ENCODE results near the gene CCDC116. TPM values are rescaled to one million over a fixed set of nuclear protein-coding genes. Genes with fewer than 3 reads are reported as not detected.
"Not testable (repeated sequence)": the region's sequence is repeated elsewhere in the genome, so short reads cannot be mapped to it uniquely, and the experiment has no call there.

CCDC116 gene
- total RNA-seq, 1 donor from 2014 or later: 1.0 TPM

GRCh38 chr22:21611210-21611977, 21.2 kb upstream of the CCDC116 start:
- no peak for TF ChIP-seq CTCF (IDR thresholded peaks at IDR 0.05)
- intact Hi-C loops (cut with micrococcal nuclease): no loop called here
- peaks cover 60% of the 10 kb centered on the region for H3K36me3 Mint-ChIP-seq (ENCODE audit: low read depth)
- H3K27me3 Mint-ChIP-seq: no peaks in the 10 kb centered on the region
- DNase-seq (no peak), ATAC-seq (ENCODE audit: low read depth) (no peak)
- CTCF ChIA-PET: no interaction called here
- H3K4me3 Mint-ChIP-seq: no peak overlapping the region
- H3K27ac Mint-ChIP-seq: peak overlapping the region; percentile 43
- H3K9me3 Mint-ChIP-seq: no peaks in the 10 kb centered on the region
- POLR2A ChIA-PET: no interaction called here
- peaks cover 40% of the 10 kb centered on the region for H3K4me1 Mint-ChIP-seq

GRCh38 chr22:21612858-21613257, 19.7 kb upstream of the CCDC116 start:
- no peak for DNase-seq
- Mint-ChIP-seq H3K4me1 (peaks cover 42% of the 10 kb centered on the region), H3K27me3 (no peaks in the 10 kb centered on the region), H3K36me3 (ENCODE audit: low read depth) (peaks cover 57% of the 10 kb centered on the region), H3K9me3 (no peaks in the 10 kb centered on the region), H3K4me3 (no peak overlapping the region), H3K27ac (peak overlapping the region; percentile 35)
- intact Hi-C loops (cut with micrococcal nuclease): no loop called here
- no peak for ATAC-seq (ENCODE audit: low read depth)
- ChIA-PET POLR2A (no interaction called here), CTCF (no interaction called here)
- no peak for TF ChIP-seq CTCF (IDR thresholded peaks at IDR 0.05)

- ChIA-PET CTCF (no interaction called here), POLR2A (no interaction called here)
- ATAC-seq (ENCODE audit: low read depth): no peak
- H3K36me3 Mint-ChIP-seq (ENCODE audit: low read depth): peaks cover 56% of the 10 kb centered on the region
- H3K9me3 Mint-ChIP-seq: no peaks in the 10 kb centered on the region
- no peak for DNase-seq
- intact Hi-C loops (cut with micrococcal nuclease): no loop called here
- H3K4me3 Mint-ChIP-seq: no peak overlapping the region
- H3K27ac Mint-ChIP-seq: peak overlapping the region; percentile 60
- TF ChIP-seq CTCF (IDR thresholded peaks at IDR 0.05): no peak
- H3K4me1 Mint-ChIP-seq: peaks cover 43% of the 10 kb centered on the region
- H3K27me3 Mint-ChIP-seq: no peaks in the 10 kb centered on the region
These were observed 18.9 kb upstream of the CCDC116 start for GRCh38 chr22:21613553-21614233.

- no peaks in the 10 kb centered on the region for H3K27me3 Mint-ChIP-seq
- no peaks in the 10 kb centered on the region for H3K9me3 Mint-ChIP-seq
- intact Hi-C loops (cut with micrococcal nuclease): no loop called here
- ChIA-PET POLR2A (interaction anchor here (1.8 kb wide), 1 partner anchor 13 kb away, joined by 13 read pairs; no protein-coding TSS in a partner anchor), CTCF (interaction anchor here (1.1 kb wide), 1 partner anchor 13 kb away, joined by 7 read pairs; no protein-coding TSS in a partner anchor)
- H3K27ac Mint-ChIP-seq: no peak overlapping the region
- no peak for TF ChIP-seq CTCF (IDR thresholded peaks at IDR 0.05)
- H3K4me1 Mint-ChIP-seq: peaks cover 43% of the 10 kb centered on the region
- DNase-seq (no peak), ATAC-seq (ENCODE audit: low read depth) (no peak)
- H3K36me3 Mint-ChIP-seq (ENCODE audit: low read depth): peaks cover 56% of the 10 kb centered on the region
- H3K4me3 Mint-ChIP-seq: no peak overlapping the region
These were observed 16.8 kb upstream of the CCDC116 start for GRCh38 chr22:21615731-21616130.

- intact Hi-C loops (cut with micrococcal nuclease): not testable (repeated sequence)
- POLR2A ChIA-PET: interaction anchor here (1.2 to 1.8 kb wide), 4 partner anchors 9 to 30 kb away, joined by 5 to 13 read pairs (median 6); partner anchors contain the start of gene SDF2L1
- CTCF ChIA-PET: interaction anchor here (1.6 kb wide), 1 partner anchor 12 kb away, joined by 11 read pairs; the partner anchor contains the start of gene YDJC
These were observed 15.2 kb upstream of the CCDC116 start for GRCh38 chr22:21617337-21617736.

More at GRCh38 chr22:21617337-21617736, 15.2 kb upstream of the CCDC116 start:
- DNase-seq; H3K4me3 Mint-ChIP-seq; H3K9me3 Mint-ChIP-seq; H3K27me3 Mint-ChIP-seq; ATAC-seq (ENCODE audit: low read depth): not testable (repeated sequence)
- Mint-ChIP-seq H3K36me3 (ENCODE audit: low read depth) (peaks cover 55% of the 10 kb centered on the region), H3K4me1 (peaks cover 41% of the 10 kb centered on the region), H3K27ac (peak overlapping the region; percentile 41)

Data from activated B cell treated with CpG ODN at 0.5 μM for 24 hours (primary cell).